ENCODE data around the gene HOMER3. TPM values are rescaled to one million over a fixed set of nuclear protein-coding genes. Genes with fewer than 3 reads are reported as not detected.

The HOMER3 gene
- total RNA-seq, 1 donor from 2014 or later: 30.9 TPM

DNA sequence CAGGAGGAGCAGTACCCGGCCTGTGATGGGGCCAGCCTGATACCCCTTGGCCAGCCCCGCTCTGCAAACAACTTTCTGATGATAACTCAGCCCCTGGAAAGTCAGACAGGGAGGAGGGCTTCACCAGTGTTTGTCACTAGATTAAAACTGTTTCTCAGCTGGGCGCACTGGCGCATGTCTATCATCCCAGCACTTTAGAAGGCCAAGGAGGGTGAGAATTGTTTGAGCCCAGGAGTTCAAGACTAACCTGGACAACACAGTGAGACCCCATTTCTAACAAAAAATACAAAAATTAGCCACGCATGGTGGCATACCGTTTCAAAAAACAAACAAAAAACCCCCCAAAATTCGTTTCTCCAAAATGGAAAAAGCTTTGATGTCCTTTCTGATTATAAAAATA lies 39.5 kb downstream of the HOMER3 start:
- Histone ChIP-seq H3K27ac (no peak overlapping the region), H3K27me3 (no peaks in the 10 kb centered on the region), H3K4me1 (peaks cover 3% of the 10 kb centered on the region), H3K4me3 (no peak overlapping the region), H3K36me3 (peaks cover 0 to 36% of the 10 kb centered on the region in 2 donors), H3K9me3 (no peaks in the 10 kb centered on the region)
- TF ChIP-seq, protein P1, sequence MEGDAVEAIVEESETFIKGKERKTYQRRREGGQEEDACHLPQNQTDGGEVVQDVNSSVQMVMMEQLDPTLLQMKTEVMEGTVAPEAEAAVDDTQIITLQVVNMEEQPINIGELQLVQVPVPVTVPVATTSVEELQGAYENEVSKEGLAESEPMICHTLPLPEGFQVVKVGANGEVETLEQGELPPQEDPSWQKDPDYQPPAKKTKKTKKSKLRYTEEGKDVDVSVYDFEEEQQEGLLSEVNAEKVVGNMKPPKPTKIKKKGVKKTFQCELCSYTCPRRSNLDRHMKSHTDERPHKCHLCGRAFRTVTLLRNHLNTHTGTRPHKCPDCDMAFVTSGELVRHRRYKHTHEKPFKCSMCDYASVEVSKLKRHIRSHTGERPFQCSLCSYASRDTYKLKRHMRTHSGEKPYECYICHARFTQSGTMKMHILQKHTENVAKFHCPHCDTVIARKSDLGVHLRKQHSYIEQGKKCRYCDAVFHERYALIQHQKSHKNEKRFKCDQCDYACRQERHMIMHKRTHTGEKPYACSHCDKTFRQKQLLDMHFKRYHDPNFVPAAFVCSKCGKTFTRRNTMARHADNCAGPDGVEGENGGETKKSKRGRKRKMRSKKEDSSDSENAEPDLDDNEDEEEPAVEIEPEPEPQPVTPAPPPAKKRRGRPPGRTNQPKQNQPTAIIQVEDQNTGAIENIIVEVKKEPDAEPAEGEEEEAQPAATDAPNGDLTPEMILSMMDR (IDR thresholded peaks at IDR 0.05): no peak
- TF ChIP-seq POLR2A (IDR thresholded peaks at IDR 0.05) (no peak), POLR2AphosphoS5 (IDR thresholded peaks at IDR 0.05; ENCODE audit: insufficient read depth in 1 of 2, low read depth in 1 of 2) (no peak)
- intact Hi-C loops (cut with DNase I): no loop called here
- DNase-seq (ENCODE audit: extremely low spot score in 2 of 2): no peak

DNA sequence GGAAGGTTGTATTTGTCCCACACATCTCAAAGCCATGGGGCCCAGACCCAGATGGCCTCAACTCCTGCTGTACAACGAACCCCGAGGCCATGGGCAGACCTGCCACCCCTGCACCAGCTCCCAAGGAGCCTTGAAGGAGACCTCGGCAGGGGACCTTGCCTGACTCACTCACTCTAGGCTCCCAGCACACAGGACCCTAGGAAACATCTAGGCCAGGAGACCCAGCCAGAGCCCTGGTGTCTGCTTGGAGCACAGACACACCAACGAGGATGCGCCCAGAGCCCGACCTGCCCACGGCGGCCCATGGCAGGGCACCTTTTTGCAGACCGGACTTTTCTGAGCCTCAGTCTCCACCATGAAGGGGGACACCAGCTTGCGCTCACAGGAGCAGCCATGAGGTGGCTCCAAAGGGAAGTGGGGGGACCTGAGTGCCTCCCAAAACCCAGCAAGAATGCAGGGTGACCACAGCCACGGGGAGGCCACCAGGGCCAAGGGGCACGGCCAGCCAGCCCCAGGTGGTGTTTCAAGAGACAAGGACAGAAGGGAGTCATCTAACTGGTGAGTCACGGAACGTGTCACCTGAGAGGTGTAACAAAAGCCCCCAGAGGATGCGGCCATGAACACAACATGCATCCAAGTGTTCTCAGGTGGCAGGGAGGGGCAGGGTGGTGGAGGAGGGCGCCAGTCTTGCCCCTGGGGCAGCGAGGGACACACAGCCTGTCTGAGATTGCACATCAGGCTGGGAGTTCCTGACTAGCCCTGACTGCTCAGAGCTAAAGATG lies 40.1 kb downstream of the HOMER3 start:
- no peaks in the 10 kb centered on the region for H3K9me3 ChIP-seq
- H3K4me1 ChIP-seq: peaks cover 7% of the 10 kb centered on the region
- H3K36me3 ChIP-seq: peaks cover 0 to 30% of the 10 kb centered on the region in 2 donors
- TF ChIP-seq, protein P1 (IDR thresholded peaks at IDR 0.05): no peak
- TF ChIP-seq POLR2A (IDR thresholded peaks at IDR 0.05): no peak
- no peak for TF ChIP-seq POLR2AphosphoS5 (IDR thresholded peaks at IDR 0.05; ENCODE audit: insufficient read depth in 1 of 2, low read depth in 1 of 2)
- no peak overlapping the region for H3K4me3 ChIP-seq
- no peak for DNase-seq (ENCODE audit: extremely low spot score in 2 of 2)
- no peaks in the 10 kb centered on the region for H3K27me3 ChIP-seq
- intact Hi-C loops (cut with DNase I): no loop called here
- no peak overlapping the region for H3K27ac ChIP-seq

DNA sequence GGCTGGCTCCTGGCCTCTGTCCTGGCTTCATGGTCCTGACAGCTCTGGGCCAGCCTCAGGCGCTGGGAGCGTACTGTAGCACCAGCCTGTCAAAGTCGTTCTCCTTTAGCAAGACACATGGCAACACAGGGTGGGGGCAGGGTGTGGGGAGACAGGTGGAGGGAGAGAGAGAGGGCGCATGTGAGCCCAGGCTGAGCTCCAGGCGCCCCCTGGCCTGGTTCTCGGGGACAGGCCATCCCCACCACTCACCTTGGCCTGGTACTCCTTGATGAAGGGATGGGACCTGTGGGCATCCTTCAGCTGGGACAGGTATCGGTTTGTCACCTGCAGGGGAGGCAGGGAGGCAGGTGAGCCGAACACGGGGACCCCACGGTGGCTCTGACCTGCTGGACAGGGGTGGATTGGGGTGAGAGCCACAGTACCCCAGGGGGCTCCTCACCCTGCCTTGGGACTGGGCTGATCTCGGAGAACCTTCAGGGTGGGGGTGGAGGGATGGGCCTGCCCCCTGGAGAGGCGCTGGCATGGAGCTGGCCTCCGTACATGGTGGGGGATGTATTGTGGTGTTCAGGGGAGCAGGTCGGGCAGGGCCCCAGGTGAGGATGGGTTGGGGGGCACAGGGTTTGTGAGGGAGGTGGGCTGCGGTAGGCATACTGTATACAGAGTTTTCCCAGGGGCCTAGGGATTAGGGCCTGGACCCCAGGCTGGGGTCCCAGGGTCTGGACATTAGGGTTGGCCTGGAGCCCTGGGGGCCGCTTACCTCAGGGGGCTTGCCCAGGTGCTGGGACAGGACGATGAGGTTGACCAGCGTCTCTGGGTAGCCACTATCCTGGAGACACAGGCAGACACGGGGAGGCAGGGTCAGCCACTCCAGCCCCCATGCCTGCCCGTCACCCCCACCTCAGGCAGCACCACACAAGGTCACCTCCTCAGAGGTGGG lies 41.1 kb downstream of the HOMER3 start:
- no peak for DNase-seq (ENCODE audit: extremely low spot score in 2 of 2)
- peaks cover 15% of the 10 kb centered on the region for H3K4me1 ChIP-seq
- peaks cover 0 to 23% of the 10 kb centered on the region in 2 donors for H3K36me3 ChIP-seq
- H3K27me3 ChIP-seq: no peaks in the 10 kb centered on the region
- TF ChIP-seq, protein P1 (IDR thresholded peaks at IDR 0.05): no peak
- TF ChIP-seq POLR2A (IDR thresholded peaks at IDR 0.05) (no peak), POLR2AphosphoS5 (IDR thresholded peaks at IDR 0.05; ENCODE audit: insufficient read depth in 1 of 2, low read depth in 1 of 2) (no peak)
- intact Hi-C loops (cut with DNase I): no loop called here
- H3K4me3 ChIP-seq: no peak overlapping the region
- H3K27ac ChIP-seq: no peak overlapping the region
- H3K9me3 ChIP-seq: no peaks in the 10 kb centered on the region

DNA sequence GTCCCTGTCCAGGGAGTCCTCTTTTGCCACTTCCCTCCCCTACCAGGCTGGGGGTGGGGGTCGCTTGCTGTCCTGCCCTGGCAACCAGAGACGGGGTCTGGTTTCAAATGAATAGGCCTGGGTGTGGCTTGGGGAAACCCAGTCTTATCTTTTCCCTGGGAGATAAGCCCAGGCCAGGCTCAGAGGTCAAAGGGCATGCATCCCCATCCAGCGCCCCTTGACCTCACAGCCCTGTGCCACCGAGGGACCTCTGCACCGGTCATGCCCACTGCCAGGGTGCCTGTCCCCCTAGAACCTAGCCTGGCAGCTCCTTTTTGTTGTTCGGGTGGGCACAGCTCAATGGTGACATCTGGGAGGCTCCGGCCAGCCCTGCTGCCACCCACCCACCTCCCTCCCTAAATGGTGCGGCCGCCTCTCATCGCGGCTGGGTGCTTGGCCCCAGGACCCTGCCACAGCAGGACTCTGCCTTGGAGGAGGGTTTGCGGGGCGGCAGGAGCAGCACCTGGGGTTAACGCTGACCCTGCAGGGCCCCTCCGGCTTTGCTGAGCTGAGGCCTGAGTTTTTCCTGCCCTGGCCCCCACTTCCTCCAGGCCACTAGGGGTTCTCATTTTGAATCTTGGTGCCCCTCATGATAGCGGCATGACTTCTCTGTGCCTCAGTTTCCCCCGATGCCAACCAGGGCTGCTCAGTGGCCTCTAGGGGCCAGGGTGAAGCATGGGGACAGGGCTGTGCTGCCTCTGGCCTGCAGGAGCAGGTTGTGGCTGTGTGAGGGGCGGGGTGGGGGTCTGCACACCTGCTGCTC lies 42.2 kb downstream of the HOMER3 start:
- no peaks in the 10 kb centered on the region for H3K9me3 ChIP-seq
- H3K27me3 ChIP-seq: peaks cover 5% of the 10 kb centered on the region
- no peak overlapping the region for H3K4me3 ChIP-seq
- no peak overlapping the region for H3K27ac ChIP-seq
- DNase-seq (ENCODE audit: extremely low spot score in 2 of 2): no peak
- no peak for TF ChIP-seq POLR2A (IDR thresholded peaks at IDR 0.05)
- TF ChIP-seq, protein P1 (IDR thresholded peaks at IDR 0.05): no peak
- no peak for TF ChIP-seq POLR2AphosphoS5 (IDR thresholded peaks at IDR 0.05; ENCODE audit: insufficient read depth in 1 of 2, low read depth in 1 of 2)
- H3K36me3 ChIP-seq: peaks cover 0 to 23% of the 10 kb centered on the region in 2 donors
- H3K4me1 ChIP-seq: peaks cover 24% of the 10 kb centered on the region
- intact Hi-C loops (cut with DNase I): no loop called here

Measured in vagina (tissue), 2 donors.